Measurements from ENCODE around the gene IMP4.

DNA sequence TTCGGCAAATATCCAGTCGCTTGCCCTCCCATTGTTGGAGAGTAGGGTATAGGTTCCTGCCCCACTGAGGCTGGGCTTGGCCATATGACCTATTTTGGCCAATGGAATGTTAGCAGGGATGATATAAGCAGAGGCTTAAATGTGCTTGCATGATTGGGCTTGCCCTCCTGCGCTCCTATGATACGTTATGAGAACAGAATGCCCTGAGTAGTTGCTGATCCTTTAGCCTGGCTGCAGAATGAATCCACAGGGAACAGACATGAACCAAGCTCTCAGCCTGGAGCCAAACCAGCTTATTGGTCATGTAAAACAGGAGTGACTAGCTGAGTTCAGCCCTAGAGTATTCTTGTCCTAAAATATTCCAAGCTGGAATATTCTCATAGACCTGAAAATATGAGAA lies 34.8 kb upstream of the IMP4 start:
- TF ChIP-seq, protein P1, sequence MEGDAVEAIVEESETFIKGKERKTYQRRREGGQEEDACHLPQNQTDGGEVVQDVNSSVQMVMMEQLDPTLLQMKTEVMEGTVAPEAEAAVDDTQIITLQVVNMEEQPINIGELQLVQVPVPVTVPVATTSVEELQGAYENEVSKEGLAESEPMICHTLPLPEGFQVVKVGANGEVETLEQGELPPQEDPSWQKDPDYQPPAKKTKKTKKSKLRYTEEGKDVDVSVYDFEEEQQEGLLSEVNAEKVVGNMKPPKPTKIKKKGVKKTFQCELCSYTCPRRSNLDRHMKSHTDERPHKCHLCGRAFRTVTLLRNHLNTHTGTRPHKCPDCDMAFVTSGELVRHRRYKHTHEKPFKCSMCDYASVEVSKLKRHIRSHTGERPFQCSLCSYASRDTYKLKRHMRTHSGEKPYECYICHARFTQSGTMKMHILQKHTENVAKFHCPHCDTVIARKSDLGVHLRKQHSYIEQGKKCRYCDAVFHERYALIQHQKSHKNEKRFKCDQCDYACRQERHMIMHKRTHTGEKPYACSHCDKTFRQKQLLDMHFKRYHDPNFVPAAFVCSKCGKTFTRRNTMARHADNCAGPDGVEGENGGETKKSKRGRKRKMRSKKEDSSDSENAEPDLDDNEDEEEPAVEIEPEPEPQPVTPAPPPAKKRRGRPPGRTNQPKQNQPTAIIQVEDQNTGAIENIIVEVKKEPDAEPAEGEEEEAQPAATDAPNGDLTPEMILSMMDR (IDR thresholded peaks at IDR 0.05): no peak
- TF ChIP-seq POLR2A (IDR thresholded peaks at IDR 0.05) (no peak), EP300 (IDR thresholded peaks at IDR 0.05) (no peak)

Measured in tibial nerve (tissue), 4 donors.